Keratinocyte (primary cell): Measurements from ENCODE around the gene CTNNA2. TPM values are rescaled to one million over a fixed set of nuclear protein-coding genes. Genes with fewer than 3 reads are reported as not detected.

Experiments
- DNase-seq: peaks from one replicate; pipeline ENCODE4 v3.0.0-alpha.2; 2011; ENCODE audit warnings: low read depth, missing footprints, low spot score
- FAIRE-seq: peaks from 2 replicates; lab custom pipeline; 2011; peaks lifted over from hg19 to GRCh38; lab: Jason Lieb, UNC
- H2AFZ ChIP-seq: 2 replicates; pipeline ENCODE4 v1.6.0; 2012; ENCODE audit warnings: low read length, control low read depth, inconsistent platforms; ENCODE audit not compliant: control insufficient read depth
- H3K27ac ChIP-seq: 2 replicates; pipeline ENCODE4 v1.5.1; 2011; ENCODE audit warnings: low read length; ENCODE audit not compliant: control insufficient read depth, insufficient read depth
- H3K27me3 ChIP-seq: 3 replicates; pipeline ENCODE4 v1.6.0; 2011; ENCODE audit warnings: low read length; ENCODE audit not compliant: control insufficient read depth, insufficient read depth; ENCODE audit errors: extremely low read depth
- H3K36me3 ChIP-seq, 2 experiments: 2 replicates in 1 of 2; 3 replicates in 1 of 2; pipeline ENCODE4 v1.5.1; 2011; ENCODE audit warnings: low read length in 2 of 2, mild to moderate bottlenecking in 1 of 2; ENCODE audit not compliant: control insufficient read depth in 2 of 2, insufficient read depth in 2 of 2; ENCODE audit errors: extremely low read depth in 1 of 2
- H3K4me1 ChIP-seq: 3 replicates; pipeline ENCODE4 v1.5.1; 2011; ENCODE audit warnings: low read length; ENCODE audit not compliant: control insufficient read depth, insufficient read depth; ENCODE audit errors: extremely low read depth
- H3K4me2 ChIP-seq: 3 replicates; pipeline ENCODE4 v1.6.0; 2011; ENCODE audit warnings: low read depth, low read length; ENCODE audit not compliant: control insufficient read depth, insufficient read depth; ENCODE audit errors: extremely low read depth
- H3K4me3 ChIP-seq, 3 experiments: fragments of 200-600 bp in 1 of 3; sonication (generic) in 1 of 3; 2 replicates in 2 of 3; 3 replicates in 1 of 3; pipeline ENCODE4 v1.5.1; 2011 to 2016; ENCODE audit warnings: low read length in 3 of 3, mild to moderate bottlenecking in 3 of 3, control low read depth in 2 of 3, inconsistent platforms in 1 of 3, low read depth in 1 of 3, mixed read lengths in 1 of 3, mixed run types in 1 of 3, moderate library complexity in 1 of 3; ENCODE audit not compliant: control insufficient read depth in 2 of 3, insufficient read depth in 2 of 3; ENCODE audit errors: extremely low read depth in 1 of 3
- H3K79me2 ChIP-seq: 2 replicates; pipeline ENCODE4 v1.6.0; 2012; ENCODE audit warnings: low read length; ENCODE audit not compliant: control insufficient read depth, insufficient read depth
- H3K9ac ChIP-seq: 3 replicates; pipeline ENCODE4 v1.6.0; 2011; ENCODE audit warnings: low read length; ENCODE audit not compliant: control insufficient read depth, insufficient read depth; ENCODE audit errors: extremely low read depth
- H3K9me1 ChIP-seq: 3 replicates; pipeline ENCODE4 v1.6.0; 2011; ENCODE audit warnings: low read length; ENCODE audit not compliant: control insufficient read depth, insufficient read depth; ENCODE audit errors: extremely low read depth
- H3K9me3 ChIP-seq: 2 replicates; pipeline ENCODE4 v1.5.1; 2012; ENCODE audit warnings: low read depth, low read length; ENCODE audit not compliant: control insufficient read depth
- H4K20me1 ChIP-seq: 3 replicates; pipeline ENCODE4 v1.6.0; 2011; ENCODE audit warnings: low read length; ENCODE audit not compliant: control insufficient read depth, insufficient read depth; ENCODE audit errors: extremely low read depth
- EZH2 ChIP-seq: IDR thresholded peaks from one replicate; pipeline ENCODE4 v1.6.1; 2012; ENCODE audit warnings: inconsistent platforms, mild to moderate bottlenecking, low read length, moderate library complexity
- dilution Hi-C: fragments of 300-500 bp; cut with MboI; formaldehyde crosslinking; loops from one replicate; pipeline ENCODE4 v1.7.0; 2020; ENCODE audit warnings: low sequenced_read_pairs; ENCODE audit not compliant: extremely low pct_ligation_motif_present
- polyA plus RNA-seq, 5 experiments: library from polyadenylated mRNA; depleted of rRNA in 3 of 5; stranded (reverse) in 3 of 5; stranded (forward) in 1 of 5; unstranded in 1 of 5; fragments of >200 nt; gene quantifications; 1 replicate in 1 of 5; 2 replicates in 3 of 5; 3 replicates in 1 of 5; pipeline versions ENCODE4 v1.2.1 to v1.2.3, GENCODE V29; 2011 to 2012; ENCODE audit warnings: missing spikeins in 2 of 5, low read depth in 1 of 5, low replicate concordance in 1 of 5
- TF ChIP-seq, protein P1 (sequence below), 3 experiments: IDR thresholded peaks in 1 of 3; conservative IDR thresholded peaks in 1 of 3; optimal IDR thresholded peaks in 1 of 3; 2 replicates in 2 of 3; 3 replicates in 1 of 3; pipeline versions ENCODE3 to v1.5.1; 2011; ENCODE audit warnings: low read length in 3 of 3, mild to moderate bottlenecking in 3 of 3, moderate library complexity in 2 of 3, control low read depth in 1 of 3, inconsistent platforms in 1 of 3; ENCODE audit not compliant: insufficient read depth in 2 of 3; ENCODE audit errors: extremely low read depth in 1 of 3

The CTNNA2 gene
- polyA plus RNA-seq, 1 donor (not counting 4 experiments of a cell fraction or from before 2014, with no cell fraction given), result not detected

GRCh38 chr2:79666430-79666829 lies 153.6 kb downstream of the CTNNA2 start:
- H3K27ac ChIP-seq, result no peak overlapping the region
- DNase-seq (no peak), FAIRE-seq (no peak)
- H3K27me3 ChIP-seq, result no peaks in the 10 kb centered on the region
- H3K4me2 ChIP-seq, result no peak overlapping the region
- H3K36me3 ChIP-seq, result no peaks in the 10 kb centered on the region
- H3K4me1 ChIP-seq, result no peaks in the 10 kb centered on the region
- no peak for TF ChIP-seq EZH2
- TF ChIP-seq, protein P1, sequence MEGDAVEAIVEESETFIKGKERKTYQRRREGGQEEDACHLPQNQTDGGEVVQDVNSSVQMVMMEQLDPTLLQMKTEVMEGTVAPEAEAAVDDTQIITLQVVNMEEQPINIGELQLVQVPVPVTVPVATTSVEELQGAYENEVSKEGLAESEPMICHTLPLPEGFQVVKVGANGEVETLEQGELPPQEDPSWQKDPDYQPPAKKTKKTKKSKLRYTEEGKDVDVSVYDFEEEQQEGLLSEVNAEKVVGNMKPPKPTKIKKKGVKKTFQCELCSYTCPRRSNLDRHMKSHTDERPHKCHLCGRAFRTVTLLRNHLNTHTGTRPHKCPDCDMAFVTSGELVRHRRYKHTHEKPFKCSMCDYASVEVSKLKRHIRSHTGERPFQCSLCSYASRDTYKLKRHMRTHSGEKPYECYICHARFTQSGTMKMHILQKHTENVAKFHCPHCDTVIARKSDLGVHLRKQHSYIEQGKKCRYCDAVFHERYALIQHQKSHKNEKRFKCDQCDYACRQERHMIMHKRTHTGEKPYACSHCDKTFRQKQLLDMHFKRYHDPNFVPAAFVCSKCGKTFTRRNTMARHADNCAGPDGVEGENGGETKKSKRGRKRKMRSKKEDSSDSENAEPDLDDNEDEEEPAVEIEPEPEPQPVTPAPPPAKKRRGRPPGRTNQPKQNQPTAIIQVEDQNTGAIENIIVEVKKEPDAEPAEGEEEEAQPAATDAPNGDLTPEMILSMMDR (optimal IDR thresholded peaks at IDR 0.05 in 1 of 3, IDR thresholded peaks at IDR 0.05 in 1 of 3, conservative IDR thresholded peaks at IDR 0.05 in 1 of 3; ENCODE audit: extremely low read depth in 1 of 3, insufficient read depth in 2 of 3, low read length in 3 of 3), result no peak
- dilution Hi-C loops, result no loop called here
- H3K9me1 ChIP-seq, result no peaks in the 10 kb centered on the region
- H3K79me2 ChIP-seq, result no peaks in the 10 kb centered on the region
- H4K20me1 ChIP-seq, result no peaks in the 10 kb centered on the region
- peaks cover 4% of the 10 kb centered on the region for H3K9me3 ChIP-seq
- no peak overlapping the region for H3K4me3 ChIP-seq
- no peak overlapping the region for H2AFZ ChIP-seq
- H3K9ac ChIP-seq, result no peak overlapping the region

- H3K4me1 ChIP-seq, result no peaks in the 10 kb centered on the region
- TF ChIP-seq, protein P1 (optimal IDR thresholded peaks at IDR 0.05 in 1 of 3, IDR thresholded peaks at IDR 0.05 in 1 of 3, conservative IDR thresholded peaks at IDR 0.05 in 1 of 3; ENCODE audit: extremely low read depth in 1 of 3, insufficient read depth in 2 of 3, low read length in 3 of 3), result no peak
- TF ChIP-seq EZH2, result no peak
- DNase-seq (no peak), FAIRE-seq (no peak)
- H4K20me1 ChIP-seq, result no peaks in the 10 kb centered on the region
- no peaks in the 10 kb centered on the region for H3K79me2 ChIP-seq
- no peak overlapping the region for H3K4me3 ChIP-seq
- no peak overlapping the region for H3K4me2 ChIP-seq
- no peaks in the 10 kb centered on the region for H3K9me1 ChIP-seq
- H3K9ac ChIP-seq, result no peak overlapping the region
- H3K27me3 ChIP-seq, result no peaks in the 10 kb centered on the region
- dilution Hi-C loops, result no loop called here
- no peak overlapping the region for H2AFZ ChIP-seq
- H3K27ac ChIP-seq, result no peak overlapping the region
- H3K9me3 ChIP-seq, result peaks cover 4% of the 10 kb centered on the region
- H3K36me3 ChIP-seq, result no peaks in the 10 kb centered on the region
Measured at GRCh38 chr2:79669714-79670113, 156.9 kb downstream of the CTNNA2 start.
